ENCODE results near the gene ARHGEF9. TPM values are rescaled to one million over a fixed set of nuclear protein-coding genes. Genes with fewer than 3 reads are reported as not detected.

Gene ARHGEF9
- total RNA-seq, 2 donors from 2014 or later = 97.9 to 116 TPM

- TF ChIP-seq CTCF (IDR thresholded peaks at IDR 0.05) = no peak
- no peaks in the 10 kb centered on the region for H3K36me3 ChIP-seq
- DNase-seq (ENCODE audit: low spot score) (no peak), ATAC-seq (ENCODE audit: insufficient number of reproducible peaks, low FRiP score, low read depth) (no peak)
- no peaks in the 10 kb centered on the region for H3K27me3 ChIP-seq (replicated peaks; ENCODE audit: insufficient read depth)
- H3K4me3 ChIP-seq = peak overlapping the region; percentile 21
- peaks cover 10 to 80% of the 10 kb centered on the region in 2 donors for H3K4me1 ChIP-seq (ENCODE audit: control insufficient read depth in 1 of 2, low read depth in 2 of 2)
- peak overlapping the region; percentile 38 to 65 for H3K27ac ChIP-seq
- H3K9me3 ChIP-seq = no peaks in the 10 kb centered on the region
Observed at GRCh38 chrX:63747331-63747730, 37.7 kb downstream of the ARHGEF9 start.

- no peak for ATAC-seq (ENCODE audit: insufficient number of reproducible peaks, low FRiP score, low read depth)
- Histone ChIP-seq H3K27ac (peak overlapping the region; percentile 17 to 65), H3K9me3 (no peaks in the 10 kb centered on the region), H3K36me3 (no peaks in the 10 kb centered on the region), H3K4me1 (ENCODE audit: control insufficient read depth in 1 of 2, low read depth in 2 of 2) (peaks cover 10 to 73% of the 10 kb centered on the region in 2 donors), H3K4me3 (no peak overlapping the region), H3K27me3 (replicated peaks; ENCODE audit: insufficient read depth) (no peaks in the 10 kb centered on the region)
- TF ChIP-seq CTCF (IDR thresholded peaks at IDR 0.05) = no peak
- no peak for DNase-seq (ENCODE audit: low spot score)
Observed at GRCh38 chrX:63746715-63747114, 38.3 kb downstream of the ARHGEF9 start.

- Histone ChIP-seq H3K36me3 (no peaks in the 10 kb centered on the region), H3K4me3 (no peak overlapping the region), H3K9me3 (no peaks in the 10 kb centered on the region), H3K27me3 (replicated peaks; ENCODE audit: insufficient read depth) (no peaks in the 10 kb centered on the region), H3K27ac (peak overlapping the region; percentile 17 to 65), H3K4me1 (ENCODE audit: control insufficient read depth in 1 of 2, low read depth in 2 of 2) (peaks cover 10 to 70% of the 10 kb centered on the region in 2 donors)
- no peak for TF ChIP-seq CTCF (IDR thresholded peaks at IDR 0.05)
- ATAC-seq (ENCODE audit: insufficient number of reproducible peaks, low FRiP score, low read depth) (no peak), DNase-seq (ENCODE audit: low spot score) (no peak)
Observed at GRCh38 chrX:63746278-63746677, 38.7 kb downstream of the ARHGEF9 start.

- Histone ChIP-seq H3K4me1 (ENCODE audit: control insufficient read depth in 1 of 2, low read depth in 2 of 2) (peaks cover 10 to 67% of the 10 kb centered on the region in 2 donors), H3K4me3 (no peak overlapping the region), H3K27me3 (replicated peaks; ENCODE audit: insufficient read depth) (no peaks in the 10 kb centered on the region), H3K36me3 (no peaks in the 10 kb centered on the region), H3K9me3 (no peaks in the 10 kb centered on the region), H3K27ac (peak overlapping the region in 1 of 2 donors; percentile 65)
- DNase-seq (ENCODE audit: low spot score) (no peak), ATAC-seq (ENCODE audit: insufficient number of reproducible peaks, low FRiP score, low read depth) (no peak)
- TF ChIP-seq CTCF (IDR thresholded peaks at IDR 0.05) = no peak
Observed at GRCh38 chrX:63744850-63745394, 40.1 kb downstream of the ARHGEF9 start.

GRCh38 chrX:63743596-63743995 lies 41.4 kb downstream of the ARHGEF9 start:
- Histone ChIP-seq H3K4me3 (no peak overlapping the region), H3K4me1 (ENCODE audit: control insufficient read depth in 1 of 2, low read depth in 2 of 2) (peaks cover 6 to 62% of the 10 kb centered on the region in 2 donors), H3K9me3 (no peaks in the 10 kb centered on the region), H3K36me3 (no peaks in the 10 kb centered on the region), H3K27me3 (replicated peaks; ENCODE audit: insufficient read depth) (no peaks in the 10 kb centered on the region), H3K27ac (no peak overlapping the region)
- no peak for TF ChIP-seq CTCF (IDR thresholded peaks at IDR 0.05)
- no peak for DNase-seq (ENCODE audit: low spot score)
- ATAC-seq (ENCODE audit: insufficient number of reproducible peaks, low FRiP score, low read depth) = no peak
